Measurements from ENCODE around the gene ZNF423. TPM values are rescaled to one million over a fixed set of nuclear protein-coding genes. Genes with fewer than 3 reads are reported as not detected.
A peak's percentile ranks its signal among the peaks of the same experiment; 100 is the strongest.

ZNF423 gene
- total RNA-seq, 1 donor: 11.6 TPM

DNA sequence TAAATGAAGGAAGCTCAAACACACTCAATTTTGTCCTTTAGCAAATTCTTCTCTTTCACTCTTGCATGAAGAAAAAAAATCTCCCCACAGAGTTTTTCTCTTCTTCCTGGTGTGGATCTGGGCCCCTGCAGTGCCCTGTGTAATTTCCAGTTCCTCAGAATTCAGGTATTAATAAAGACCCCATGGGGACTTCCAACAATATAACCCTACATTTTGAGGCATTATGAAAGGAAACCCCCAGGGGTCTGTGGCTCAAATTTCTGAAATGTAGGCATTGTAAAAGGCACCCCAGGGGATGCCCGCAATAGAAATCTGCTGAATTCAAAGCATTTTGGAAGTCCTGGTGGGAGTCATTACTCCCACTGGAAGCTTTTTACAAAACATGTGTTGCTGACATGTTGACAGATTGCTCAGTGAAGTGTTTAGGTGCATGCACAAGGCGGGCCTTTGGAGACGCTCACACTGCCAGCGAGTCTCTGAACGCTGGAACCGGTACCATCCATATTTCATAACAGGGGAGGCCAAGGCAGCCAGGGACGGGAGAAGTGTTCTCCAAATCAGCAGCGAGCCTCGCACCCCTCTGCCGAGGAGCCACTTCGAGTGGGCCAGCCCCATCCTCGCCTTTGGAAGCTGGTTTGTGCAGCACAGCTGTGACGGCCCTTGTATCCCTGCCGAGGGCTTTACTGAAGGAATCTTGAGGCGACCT lies 154.0 kb downstream of the ZNF423 start:
- Histone ChIP-seq H3K9me3 (ENCODE audit: low read depth, low read length) (no peaks in the 10 kb centered on the region), H3K4me2 (ENCODE audit: insufficient read depth, low read length) (no peak overlapping the region), H3K36me3 (ENCODE audit: insufficient read depth, low read length) (no peaks in the 10 kb centered on the region), H3K27ac (ENCODE audit: low read depth, low read length) (no peak overlapping the region), H3K4me1 (ENCODE audit: insufficient read depth, low read length) (peaks cover 21% of the 10 kb centered on the region), H3K4me3 (ENCODE audit: insufficient read depth, low read length) (no peak overlapping the region), H3K79me2 (ENCODE audit: insufficient read depth, low read length) (no peaks in the 10 kb centered on the region), H2AFZ (ENCODE audit: low read length) (peak overlapping the region; percentile 37), H3K27me3 (ENCODE audit: insufficient read depth, low read length) (no peaks in the 10 kb centered on the region), H4K20me1 (ENCODE audit: insufficient read depth, low read length) (no peaks in the 10 kb centered on the region)
- no peak for TF ChIP-seq CTCF (IDR thresholded peaks at IDR 0.05; ENCODE audit: extremely low read depth, low read depth, low read length)
- peak; percentile 89 for DNase-seq (ENCODE audit: insufficient read length, low spot score, missing footprints)

GRCh38 chr16:49701065-49701685 lies 154.7 kb downstream of the ZNF423 start:
- Histone ChIP-seq H3K9me3 (ENCODE audit: low read depth, low read length) (no peaks in the 10 kb centered on the region), H3K79me2 (ENCODE audit: insufficient read depth, low read length) (no peaks in the 10 kb centered on the region), H2AFZ (ENCODE audit: low read length) (no peak overlapping the region), H3K36me3 (ENCODE audit: insufficient read depth, low read length) (no peaks in the 10 kb centered on the region), H3K4me1 (ENCODE audit: insufficient read depth, low read length) (peaks cover 21% of the 10 kb centered on the region), H3K27ac (ENCODE audit: low read depth, low read length) (no peak overlapping the region), H3K27me3 (ENCODE audit: insufficient read depth, low read length) (no peaks in the 10 kb centered on the region), H3K4me2 (ENCODE audit: insufficient read depth, low read length) (no peak overlapping the region), H4K20me1 (ENCODE audit: insufficient read depth, low read length) (no peaks in the 10 kb centered on the region), H3K4me3 (ENCODE audit: insufficient read depth, low read length) (no peak overlapping the region)
- peak; percentile 41 for DNase-seq (ENCODE audit: insufficient read length, low spot score, missing footprints)
- no peak for TF ChIP-seq CTCF (IDR thresholded peaks at IDR 0.05; ENCODE audit: extremely low read depth, low read depth, low read length)

DNA sequence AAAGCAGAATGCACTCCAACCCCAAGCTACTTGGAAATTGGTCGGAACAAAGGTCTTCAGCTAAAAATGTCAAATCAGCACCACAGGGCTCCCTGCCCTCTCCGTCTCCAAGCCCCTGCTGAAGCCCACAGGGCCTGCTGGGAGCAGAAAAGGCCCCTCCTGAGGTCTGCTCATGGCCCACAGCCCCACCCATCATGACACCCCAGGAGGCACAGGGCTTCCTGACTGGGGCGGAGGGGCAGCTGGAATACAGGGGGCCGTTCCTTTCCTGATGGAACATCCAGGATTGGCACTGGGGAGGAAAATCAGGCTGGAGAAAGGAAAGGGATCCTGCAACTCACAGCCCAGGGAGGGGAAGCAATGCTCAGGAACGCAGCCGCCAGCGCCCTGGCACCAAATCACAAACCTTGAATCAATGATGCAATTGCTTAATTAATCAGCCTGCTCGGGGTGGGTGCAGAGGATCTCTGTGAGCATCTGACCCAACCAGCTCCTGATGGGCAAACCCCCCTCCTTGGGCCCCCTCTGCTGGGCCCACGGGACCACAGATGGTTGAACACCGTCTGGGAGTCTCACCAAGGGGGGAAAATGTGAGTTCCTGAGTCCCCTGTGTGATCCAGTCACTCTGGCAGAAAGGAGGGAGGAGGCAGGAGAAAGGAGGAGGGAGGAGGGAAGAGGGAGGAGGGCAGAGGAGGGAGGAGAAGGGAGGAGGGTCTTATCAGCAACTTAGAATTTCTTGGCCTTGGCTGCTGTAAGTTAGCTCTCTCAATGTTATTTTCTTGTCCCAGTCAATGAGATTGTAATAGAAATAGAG lies 155.5 kb downstream of the ZNF423 start:
- Histone ChIP-seq H3K27me3 (ENCODE audit: insufficient read depth, low read length) (no peaks in the 10 kb centered on the region), H3K27ac (ENCODE audit: low read depth, low read length) (no peak overlapping the region), H3K9me3 (ENCODE audit: low read depth, low read length) (no peaks in the 10 kb centered on the region), H3K79me2 (ENCODE audit: insufficient read depth, low read length) (no peaks in the 10 kb centered on the region), H3K4me1 (ENCODE audit: insufficient read depth, low read length) (peaks cover 21% of the 10 kb centered on the region), H3K4me2 (ENCODE audit: insufficient read depth, low read length) (no peak overlapping the region), H3K4me3 (ENCODE audit: insufficient read depth, low read length) (no peak overlapping the region), H3K36me3 (ENCODE audit: insufficient read depth, low read length) (no peaks in the 10 kb centered on the region), H4K20me1 (ENCODE audit: insufficient read depth, low read length) (no peaks in the 10 kb centered on the region), H2AFZ (ENCODE audit: low read length) (no peak overlapping the region)
- TF ChIP-seq CTCF (IDR thresholded peaks at IDR 0.05; ENCODE audit: extremely low read depth, low read depth, low read length): no peak
- DNase-seq (ENCODE audit: insufficient read length, low spot score, missing footprints): peak; percentile 93

GRCh38 chr16:49699841-49700175 lies 156.1 kb downstream of the ZNF423 start:
- H3K36me3 ChIP-seq (ENCODE audit: insufficient read depth, low read length): no peaks in the 10 kb centered on the region
- no peak overlapping the region for H2AFZ ChIP-seq (ENCODE audit: low read length)
- H3K4me3 ChIP-seq (ENCODE audit: insufficient read depth, low read length): no peak overlapping the region
- no peak overlapping the region for H3K27ac ChIP-seq (ENCODE audit: low read depth, low read length)
- H3K4me2 ChIP-seq (ENCODE audit: insufficient read depth, low read length): no peak overlapping the region
- H3K4me1 ChIP-seq (ENCODE audit: insufficient read depth, low read length): peaks cover 21% of the 10 kb centered on the region
- H4K20me1 ChIP-seq (ENCODE audit: insufficient read depth, low read length): no peaks in the 10 kb centered on the region
- H3K27me3 ChIP-seq (ENCODE audit: insufficient read depth, low read length): no peaks in the 10 kb centered on the region
- TF ChIP-seq CTCF (IDR thresholded peaks at IDR 0.05; ENCODE audit: extremely low read depth, low read depth, low read length): no peak
- DNase-seq (ENCODE audit: insufficient read length, low spot score, missing footprints): peak; percentile 76
- no peaks in the 10 kb centered on the region for H3K79me2 ChIP-seq (ENCODE audit: insufficient read depth, low read length)
- no peaks in the 10 kb centered on the region for H3K9me3 ChIP-seq (ENCODE audit: low read depth, low read length)
